Adrenal gland (tissue), 5 donors: ENCODE measurements around the gene CKS2.

Experiments used
- CTCF ChIP-seq, 6 experiments: fragments of 450-650 bp in 4 of 6; fragments of 200-600 bp in 2 of 6; sonication (generic) in 1 of 6; IDR thresholded peaks; 1 replicate in 5 of 6; 2 replicates in 1 of 6; pipeline versions ENCODE4 v1.5.1 to v1.8.0; 2016 to 2021; ENCODE audit warnings: antibody characterized with exemption in 6 of 6, mild to moderate bottlenecking in 2 of 6, moderate library complexity in 1 of 6
- POLR2A ChIP-seq, 2 donors: fragments of 450-650 bp; IDR thresholded peaks; one replicate each; pipeline ENCODE4 v1.6.1; 2017; ENCODE audit warnings: antibody characterized with exemption in 2 of 2, mild to moderate bottlenecking in 2 of 2, moderate library complexity in 1 of 2
- donor health status: DM: no; HTN: no; CAD: no.

- TF ChIP-seq CTCF (IDR thresholded peaks at IDR 0.05) (peak in 2 of 6 experiments; percentile 11 to 17), POLR2A (IDR thresholded peaks at IDR 0.05) (no peak)
Observed at GRCh38 chr9:89309608-89310474, 1.2 kb upstream of the CKS2 start.
